GM20431 (cell line): ENCODE data around the gene SSBP2.

Experiments used
- in situ Hi-C: fragments of 300-500 bp; cut with MseI, MboI; formaldehyde crosslinking; loops from one replicate; pipeline ENCODE4 v1.15.0; 2020; ENCODE audit warnings: low sequenced_read_pairs; ENCODE audit not compliant: unreplicated experiment

Gene SSBP2

DNA sequence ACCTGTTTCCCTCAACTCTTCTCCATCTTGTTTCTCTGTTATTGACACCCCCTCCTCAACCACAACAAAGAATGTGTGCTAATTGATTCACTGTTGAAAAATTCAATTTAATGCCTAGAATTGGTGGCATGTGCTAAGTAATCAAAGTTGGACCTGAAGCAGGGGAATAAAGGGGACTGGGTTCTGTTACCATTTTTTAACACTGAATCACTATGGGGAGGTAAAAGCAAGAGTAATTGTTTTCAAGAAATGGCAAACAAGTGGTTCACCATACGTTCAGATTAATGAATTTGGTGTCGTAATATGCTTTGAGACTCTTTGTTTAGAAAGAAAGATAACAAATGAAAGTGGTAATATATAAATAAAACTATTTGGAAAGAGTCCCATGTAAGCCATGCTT, 17.0 kb upstream of the SSBP2 start:
- in situ Hi-C loops, result no loop called here

DNA sequence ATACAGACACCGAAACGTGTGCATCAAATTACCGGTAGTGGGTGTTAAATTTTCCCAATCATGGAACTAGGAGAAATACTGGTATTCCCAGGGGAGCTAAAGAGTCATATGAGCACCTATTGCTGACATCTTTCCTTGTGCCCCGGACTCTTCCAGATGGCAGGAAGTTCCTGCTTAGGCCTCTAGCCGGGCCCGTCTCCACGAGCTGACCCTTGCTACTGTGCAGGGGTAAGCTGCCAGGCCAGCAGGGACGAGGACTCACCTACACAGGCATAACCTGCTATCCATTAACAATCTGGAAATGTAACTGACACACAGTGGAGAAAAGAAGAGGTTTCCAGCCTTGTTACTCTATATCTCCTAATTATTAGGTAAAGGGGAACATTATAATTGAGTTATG, 16.2 kb upstream of the SSBP2 start:
- in situ Hi-C loops, result no loop called here

GRCh38 chr5:81766611-81767010, 15.7 kb upstream of the SSBP2 start:
- in situ Hi-C loops, result no loop called here

- in situ Hi-C loops, result no loop called here
These were observed 12.5 kb upstream of the SSBP2 start for GRCh38 chr5:81763294-81763928.

- in situ Hi-C loops, result no loop called here
These were observed 12.0 kb upstream of the SSBP2 start for GRCh38 chr5:81762853-81763252.

- in situ Hi-C loops, result no loop called here
These were observed 11.5 kb upstream of the SSBP2 start for GRCh38 chr5:81762401-81762800.

DNA sequence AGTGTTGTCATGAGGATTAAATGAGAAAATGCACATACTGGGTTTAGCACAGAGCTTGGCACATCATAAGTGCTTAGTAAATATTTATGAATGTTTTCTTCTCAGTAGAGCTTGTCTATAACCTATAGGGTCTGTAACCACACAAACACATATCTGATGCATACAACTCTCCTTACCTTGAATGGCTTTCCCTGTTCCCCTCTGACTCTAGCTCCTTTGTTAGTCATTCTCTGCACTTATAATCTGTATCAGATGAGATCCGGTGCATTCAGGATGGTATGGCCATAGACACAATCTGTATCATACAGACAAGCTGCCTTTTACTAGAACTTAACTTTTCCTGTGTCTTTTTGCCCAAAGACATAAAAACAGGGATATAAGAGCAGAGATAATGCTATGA, 11.1 kb upstream of the SSBP2 start:
- in situ Hi-C loops, result no loop called here

DNA sequence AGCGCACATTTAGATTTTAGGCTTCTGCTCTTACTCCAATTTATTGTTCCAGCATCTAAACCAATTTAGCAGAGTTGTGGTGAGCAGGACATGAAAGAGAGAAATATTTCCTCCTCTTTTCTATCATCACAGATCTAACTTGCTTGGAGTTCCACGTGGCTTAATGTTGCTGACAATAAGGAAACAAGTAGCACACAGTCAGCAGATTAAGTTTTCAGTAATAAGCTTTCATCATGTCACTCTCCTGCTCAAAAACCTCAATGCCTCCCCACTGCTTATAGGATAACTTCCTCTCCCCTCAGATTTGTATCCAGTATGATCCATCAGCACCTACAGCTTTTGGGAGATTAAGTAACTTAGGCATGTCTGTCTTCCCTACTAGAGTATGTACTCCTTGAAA, 10.4 kb upstream of the SSBP2 start:
- in situ Hi-C loops, result no loop called here

DNA sequence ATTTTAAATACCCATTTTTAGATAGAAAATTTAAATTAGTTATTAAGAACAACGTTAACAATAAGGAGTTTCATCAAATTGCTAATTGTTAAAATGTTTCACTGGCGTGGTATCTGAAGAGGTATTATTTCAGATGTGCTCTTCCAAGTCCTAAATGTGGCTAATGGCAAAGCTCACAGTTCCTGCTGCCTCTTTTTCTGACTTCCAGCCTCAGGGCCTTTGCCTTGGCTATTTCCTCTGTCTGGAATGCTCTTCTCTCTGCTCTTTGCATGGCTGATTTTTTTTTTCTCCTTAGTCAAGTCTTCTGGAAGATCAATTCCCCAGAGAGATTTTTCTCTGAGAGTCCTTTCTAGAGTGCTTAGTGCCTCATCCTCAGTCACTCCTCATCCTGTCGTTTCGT, 9.6 kb upstream of the SSBP2 start:
- in situ Hi-C loops, result no loop called here

DNA sequence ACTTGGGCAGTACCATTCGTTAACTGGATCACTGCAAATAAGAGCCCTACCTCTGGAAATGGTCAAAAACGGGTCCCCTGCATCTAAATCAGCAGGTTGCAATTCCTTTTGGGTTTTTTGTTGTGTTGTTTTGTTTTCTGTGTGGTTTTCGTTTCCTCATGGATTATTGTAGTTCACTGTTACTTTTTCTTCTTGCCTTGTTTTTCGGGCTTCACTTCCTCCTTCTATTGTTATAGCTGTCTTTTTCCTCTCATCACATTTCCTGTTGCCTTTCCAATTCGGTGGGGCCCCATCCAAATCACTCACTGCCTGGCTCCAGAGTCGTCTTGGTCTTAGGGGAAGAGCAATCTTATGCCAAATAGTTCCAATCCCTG, 8.7 kb upstream of the SSBP2 start:
- in situ Hi-C loops, result no loop called here

DNA sequence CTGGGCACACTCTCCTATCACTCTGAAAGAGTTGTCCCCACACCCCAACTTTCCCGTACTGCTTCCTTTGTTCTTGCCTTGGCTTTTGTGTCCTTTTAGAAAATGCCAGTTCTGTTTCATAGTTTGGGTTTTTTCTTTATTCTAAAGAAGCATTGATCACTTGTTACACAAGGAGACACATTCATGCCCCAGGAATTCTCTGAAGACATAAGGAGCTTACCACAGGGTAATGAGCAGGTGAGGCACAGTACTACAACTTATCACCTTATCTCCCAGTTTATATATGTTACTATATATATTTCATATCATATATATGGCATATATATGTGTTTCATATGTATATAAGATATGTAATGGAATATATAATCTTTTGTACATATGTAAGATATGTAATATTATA, 6.5 kb upstream of the SSBP2 start:
- in situ Hi-C loops, result no loop called here

DNA sequence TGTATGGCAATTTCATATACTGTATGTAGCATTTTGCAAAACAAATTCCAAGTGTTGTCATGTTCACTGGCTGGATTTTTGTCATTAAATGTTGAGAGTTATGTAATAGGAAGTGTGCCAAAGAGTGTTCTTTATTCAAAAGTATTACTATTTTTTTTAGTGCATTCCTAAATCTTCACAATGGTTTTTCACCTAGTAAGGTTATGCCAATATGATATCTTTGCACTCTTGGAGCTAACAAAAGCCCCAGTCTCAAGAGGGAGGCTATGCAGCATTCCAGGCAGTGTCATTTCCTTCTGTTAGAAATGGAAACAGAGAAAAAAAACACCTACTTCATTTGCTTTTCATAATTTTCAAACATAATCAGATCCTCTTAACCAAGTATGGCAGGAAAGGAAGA, 5.1 kb upstream of the SSBP2 start:
- in situ Hi-C loops, result no loop called here

DNA sequence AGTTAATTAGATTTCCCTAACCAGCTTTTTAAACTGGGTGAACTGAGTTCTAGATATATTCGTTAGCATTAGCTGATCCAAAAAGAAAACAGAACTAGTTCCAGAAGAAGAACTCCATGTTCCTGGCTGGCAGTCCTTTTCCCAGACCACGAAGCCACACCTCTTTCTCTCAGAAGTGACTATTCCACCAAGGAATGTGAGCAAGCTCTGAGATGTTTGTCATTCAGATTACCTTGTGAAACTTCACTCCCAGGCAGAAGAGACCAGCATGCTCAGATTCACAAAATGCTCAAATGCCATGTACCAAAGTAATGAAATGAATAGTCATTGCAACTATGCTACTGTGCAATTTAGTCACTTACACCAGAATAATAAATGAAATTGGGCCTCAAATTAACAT, 4.4 kb upstream of the SSBP2 start:
- in situ Hi-C loops, result no loop called here

GRCh38 chr5:81754621-81755020, 3.7 kb upstream of the SSBP2 start:
- in situ Hi-C loops, result no loop called here

DNA sequence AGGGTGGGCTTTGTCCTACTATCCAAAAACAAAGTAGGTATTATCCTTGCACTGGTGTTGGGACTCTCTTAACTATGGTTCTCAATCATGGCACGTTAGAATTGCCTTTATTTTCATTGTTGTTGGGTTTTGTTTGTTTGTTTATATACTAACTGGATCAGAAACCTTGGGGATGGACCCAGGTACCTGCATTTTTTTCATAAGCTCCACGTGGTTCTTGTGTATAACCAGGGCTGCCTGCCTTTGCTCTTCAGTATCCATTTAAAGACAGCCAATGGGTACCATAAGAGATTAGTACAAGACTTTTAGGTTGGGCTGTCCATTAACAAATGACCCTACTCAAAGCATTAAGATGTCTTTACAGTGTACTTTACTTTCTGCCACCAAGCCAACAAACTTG, 2.5 kb upstream of the SSBP2 start:
- in situ Hi-C loops, result no loop called here

DNA sequence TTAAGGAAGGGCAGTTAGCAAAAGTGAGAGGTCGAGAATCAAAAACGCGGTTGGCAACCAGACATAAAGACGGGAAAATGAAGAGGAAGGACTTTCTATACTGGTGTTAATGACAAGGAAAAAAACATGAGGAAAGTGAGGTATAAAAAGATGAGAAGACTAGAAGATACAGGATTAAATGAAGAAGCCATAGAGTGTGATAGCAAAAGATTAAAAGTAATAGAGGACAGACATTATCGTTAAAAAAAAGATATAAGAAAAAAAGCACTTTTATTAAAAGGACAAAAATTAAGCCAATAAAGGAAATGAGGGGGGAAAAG, 1.7 kb upstream of the SSBP2 start:
- in situ Hi-C loops, result no loop called here

DNA sequence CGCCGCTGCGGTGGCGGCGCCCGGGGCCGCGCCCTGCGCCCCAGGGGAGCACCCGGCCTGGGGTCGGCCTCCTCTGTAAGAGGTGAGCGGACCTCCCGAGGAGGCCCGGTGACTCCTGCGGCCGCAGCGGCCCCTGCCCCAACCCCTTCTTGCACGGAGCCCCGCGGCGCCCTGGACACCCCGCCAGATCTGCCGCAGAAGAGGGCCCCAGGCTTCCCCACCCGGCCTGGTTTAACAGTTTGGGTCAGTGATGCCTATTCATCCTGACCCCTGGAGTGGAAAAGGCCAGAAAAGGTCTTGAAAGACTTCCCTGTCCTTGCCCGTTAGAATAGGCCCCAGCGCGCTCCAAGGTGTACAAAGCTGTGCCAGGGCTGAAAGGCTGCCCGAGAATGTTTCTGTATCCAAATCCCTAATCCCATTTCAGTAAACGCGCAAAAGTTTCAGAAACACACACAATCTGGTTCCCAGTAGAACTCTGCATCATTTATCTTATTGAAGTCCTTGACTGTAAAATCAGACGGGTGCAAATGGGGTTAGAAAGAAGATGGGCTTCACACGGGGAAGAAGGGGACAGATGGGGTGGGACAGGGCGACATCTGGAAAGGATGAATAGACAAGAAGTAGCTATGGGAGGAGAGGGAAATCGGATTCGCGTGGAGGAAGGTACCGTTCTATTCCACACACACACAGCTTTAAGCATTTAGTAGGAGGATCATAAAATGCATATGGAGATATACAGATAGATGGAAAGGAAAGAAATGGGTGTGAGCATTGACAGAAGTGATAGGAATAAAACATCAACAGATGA, 1.1 kb upstream of the SSBP2 start:
- in situ Hi-C loops, result no loop called here

DNA sequence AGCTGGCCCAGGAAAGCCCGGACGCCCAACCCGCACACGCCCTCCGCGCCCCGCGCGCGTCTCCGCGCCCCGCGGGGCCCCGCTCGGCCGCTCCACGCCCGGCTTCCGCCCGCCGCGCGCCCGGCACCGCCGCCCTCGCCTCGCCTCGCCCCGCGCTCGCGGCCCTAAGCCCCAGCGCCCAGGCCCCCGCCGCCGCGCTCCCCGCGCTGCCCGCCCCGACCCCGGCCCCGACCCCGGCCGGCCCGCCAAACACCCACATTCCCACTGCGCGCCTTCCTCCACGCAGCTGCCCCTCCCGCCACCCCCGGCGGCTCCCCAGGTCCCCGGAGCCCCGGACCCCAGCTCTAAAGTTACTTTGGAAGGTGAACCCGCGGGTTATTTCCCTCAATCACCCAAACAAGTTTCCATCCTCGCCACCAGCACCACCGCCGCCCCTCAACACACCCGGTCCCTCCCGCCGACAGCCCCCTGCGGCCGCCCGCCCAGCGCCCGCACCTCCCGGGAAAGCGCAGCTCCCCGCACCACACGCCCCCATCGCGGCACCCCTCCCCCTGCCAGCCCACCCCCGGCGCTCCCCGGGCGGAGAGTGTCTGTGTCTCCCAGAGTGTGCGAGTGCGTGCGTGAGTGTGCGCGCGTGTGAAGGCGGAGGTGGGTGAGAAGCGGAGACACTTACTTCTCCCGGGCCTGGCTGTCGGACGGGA, 439 bp downstream of the SSBP2 start:
- in situ Hi-C loops, result no loop called here

GRCh38 chr5:81749561-81750307, 1.2 kb downstream of the SSBP2 start:
- in situ Hi-C loops, result no loop called here

- in situ Hi-C loops, result no loop called here
These were observed 1.7 kb downstream of the SSBP2 start for GRCh38 chr5:81749192-81749560.

GRCh38 chr5:81748556-81748955, 2.3 kb downstream of the SSBP2 start:
- in situ Hi-C loops, result no loop called here
